Measurements from ENCODE around the gene PRICKLE4. TPM values are rescaled to one million over a fixed set of nuclear protein-coding genes. Genes with fewer than 3 reads are reported as not detected.
A peak's percentile ranks its signal among the peaks of the same experiment; 100 is the strongest.

Gene PRICKLE4
- total RNA-seq, 1 experiment from 2014 or later, result 0.41 TPM

- H3K4me3 ChIP-seq (ENCODE audit: low read length), result no peak overlapping the region
- DNase-seq, result no peak
- no peak overlapping the region for H3K9ac ChIP-seq (ENCODE audit: low read length)
- H3K4me1 ChIP-seq (ENCODE audit: low read length), result peaks cover 41% of the 10 kb centered on the region
- H3K79me2 ChIP-seq (ENCODE audit: low read length), result peaks cover 16% of the 10 kb centered on the region
- no peak overlapping the region for H3K27ac ChIP-seq (ENCODE audit: low read length)
- H3K36me3 ChIP-seq (ENCODE audit: insufficient read depth, low read length), result no peaks in the 10 kb centered on the region
- H3K9me3 ChIP-seq (ENCODE audit: low read length), result no peaks in the 10 kb centered on the region
- no peaks in the 10 kb centered on the region for H3K27me3 ChIP-seq (ENCODE audit: low read length)
- H3K4me2 ChIP-seq (ENCODE audit: low read depth, low read length, poor library complexity, severe bottlenecking), result no peak overlapping the region
- H3K9me2 ChIP-seq (replicated peaks; ENCODE audit: insufficient read depth, low read length), result no peaks in the 10 kb centered on the region
- peaks cover 5% of the 10 kb centered on the region; the same call in 1 of the 2 replicates for H4K20me1 ChIP-seq (ENCODE audit: insufficient read depth, low read depth, low read length)
- H2AFZ ChIP-seq (ENCODE audit: low read length), result no peak overlapping the region
Measured at GRCh38 chr6:41783106-41783780, 2.7 kb downstream of the PRICKLE4 start.

- peak; percentile 54 for DNase-seq
- peaks cover 5% of the 10 kb centered on the region; the same call in 1 of the 2 replicates for H4K20me1 ChIP-seq (ENCODE audit: insufficient read depth, low read depth, low read length)
- no peak overlapping the region for H3K9ac ChIP-seq (ENCODE audit: low read length)
- no peak overlapping the region for H3K27ac ChIP-seq (ENCODE audit: low read length)
- H3K4me1 ChIP-seq (ENCODE audit: low read length), result peaks cover 43% of the 10 kb centered on the region
- no peak overlapping the region for H2AFZ ChIP-seq (ENCODE audit: low read length)
- no peaks in the 10 kb centered on the region for H3K9me2 ChIP-seq (replicated peaks; ENCODE audit: insufficient read depth, low read length)
- H3K4me3 ChIP-seq (ENCODE audit: low read length), result no peak overlapping the region
- no peaks in the 10 kb centered on the region for H3K27me3 ChIP-seq (ENCODE audit: low read length)
- peaks cover 19% of the 10 kb centered on the region for H3K79me2 ChIP-seq (ENCODE audit: low read length)
- peaks cover 9% of the 10 kb centered on the region; the same call in 1 of the 2 replicates for H3K36me3 ChIP-seq (ENCODE audit: insufficient read depth, low read length)
- no peaks in the 10 kb centered on the region for H3K9me3 ChIP-seq (ENCODE audit: low read length)
- no peak overlapping the region for H3K4me2 ChIP-seq (ENCODE audit: low read depth, low read length, poor library complexity, severe bottlenecking)
Measured at GRCh38 chr6:41784581-41785171, 4.1 kb downstream of the PRICKLE4 start.

DNA sequence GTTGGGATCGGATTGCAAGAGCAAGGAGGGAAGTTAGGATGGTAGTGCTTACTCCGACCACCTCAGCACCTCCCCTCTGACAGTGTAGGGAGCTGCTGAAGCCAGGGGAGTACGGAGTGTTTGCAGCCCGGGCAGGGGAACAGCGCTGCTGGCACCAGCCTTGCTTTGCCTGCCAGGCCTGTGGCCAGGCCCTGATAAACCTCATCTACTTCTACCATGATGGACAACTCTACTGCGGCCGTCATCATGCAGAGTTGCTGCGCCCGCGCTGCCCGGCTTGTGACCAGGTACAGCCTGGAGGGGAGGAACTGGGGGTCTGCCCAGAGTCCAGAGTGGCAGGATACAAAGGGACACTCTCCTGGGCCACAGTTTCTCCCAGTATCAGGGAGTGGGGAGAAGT is 4.7 kb downstream of the PRICKLE4 start:
- Histone ChIP-seq H3K4me2 (ENCODE audit: low read depth, low read length, poor library complexity, severe bottlenecking) (peak overlapping the region; percentile 68), H3K27me3 (ENCODE audit: low read length) (no peaks in the 10 kb centered on the region), H3K9ac (ENCODE audit: low read length) (no peak overlapping the region), H3K4me3 (ENCODE audit: low read length) (no peak overlapping the region), H4K20me1 (ENCODE audit: insufficient read depth, low read depth, low read length) (peaks cover 5% of the 10 kb centered on the region; the same call in 1 of the 2 replicates), H3K27ac (ENCODE audit: low read length) (no peak overlapping the region), H3K9me2 (replicated peaks; ENCODE audit: insufficient read depth, low read length) (no peaks in the 10 kb centered on the region), H3K36me3 (ENCODE audit: insufficient read depth, low read length) (peaks cover 15% of the 10 kb centered on the region; the same call in 1 of the 2 replicates), H3K9me3 (ENCODE audit: low read length) (no peaks in the 10 kb centered on the region), H3K79me2 (ENCODE audit: low read length) (peaks cover 23% of the 10 kb centered on the region), H2AFZ (ENCODE audit: low read length) (no peak overlapping the region), H3K4me1 (ENCODE audit: low read length) (peaks cover 43% of the 10 kb centered on the region)
- DNase-seq, result no peak

DNA sequence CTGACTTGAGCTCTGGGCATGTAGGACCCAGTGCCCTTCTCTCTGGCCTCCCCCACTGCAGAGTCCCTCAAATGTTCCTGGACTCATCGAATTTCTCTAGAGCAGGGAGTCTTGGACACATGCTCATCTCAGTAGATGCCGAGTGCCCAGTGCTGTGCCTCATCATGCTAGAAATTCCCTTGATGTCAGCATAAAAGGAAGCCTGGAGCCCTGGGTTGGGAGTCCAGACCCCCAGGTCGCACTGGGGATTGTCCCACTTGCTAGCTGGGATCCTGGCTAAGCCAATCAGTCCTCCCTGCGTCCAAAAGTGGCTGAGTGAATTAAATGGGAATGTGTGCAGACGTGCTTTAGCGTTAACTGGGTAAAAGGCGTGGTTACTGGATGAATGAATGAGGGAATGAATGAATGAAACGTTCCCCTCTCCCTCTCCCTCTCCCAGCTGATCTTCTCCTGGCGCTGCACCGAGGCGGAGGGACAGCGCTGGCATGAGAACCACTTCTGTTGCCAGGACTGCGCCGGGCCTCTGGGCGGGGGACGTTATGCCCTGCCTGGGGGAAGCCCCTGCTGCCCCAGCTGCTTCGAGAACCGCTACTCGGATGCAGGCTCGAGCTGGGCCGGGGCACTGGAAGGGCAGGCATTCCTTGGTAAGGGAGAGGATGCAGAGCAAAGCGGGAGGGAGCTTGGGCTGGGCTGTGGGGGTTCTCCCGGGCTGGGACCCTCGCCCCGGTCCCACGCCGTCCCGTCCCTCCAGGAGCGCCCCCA is 5.3 kb downstream of the PRICKLE4 start:
- Histone ChIP-seq H3K27ac (ENCODE audit: low read length) (no peak overlapping the region), H3K4me1 (ENCODE audit: low read length) (peaks cover 41% of the 10 kb centered on the region), H3K36me3 (ENCODE audit: insufficient read depth, low read length) (peaks cover 21% of the 10 kb centered on the region; the same call in 1 of the 2 replicates), H4K20me1 (ENCODE audit: insufficient read depth, low read depth, low read length) (peaks cover 5% of the 10 kb centered on the region; the same call in 1 of the 2 replicates), H3K4me3 (ENCODE audit: low read length) (peak overlapping the region; percentile 81), H3K9me2 (replicated peaks; ENCODE audit: insufficient read depth, low read length) (no peaks in the 10 kb centered on the region), H3K79me2 (ENCODE audit: low read length) (peaks cover 23% of the 10 kb centered on the region), H3K9me3 (ENCODE audit: low read length) (no peaks in the 10 kb centered on the region), H3K4me2 (ENCODE audit: low read depth, low read length, poor library complexity, severe bottlenecking) (peak overlapping the region; percentile 68), H2AFZ (ENCODE audit: low read length) (0 out of 2 replicates have a peak overlapping the region, but pooled peaks have one; percentile 16), H3K9ac (ENCODE audit: low read length) (peak overlapping the region; percentile 89), H3K27me3 (ENCODE audit: low read length) (no peaks in the 10 kb centered on the region)
- DNase-seq, result no peak

DNA sequence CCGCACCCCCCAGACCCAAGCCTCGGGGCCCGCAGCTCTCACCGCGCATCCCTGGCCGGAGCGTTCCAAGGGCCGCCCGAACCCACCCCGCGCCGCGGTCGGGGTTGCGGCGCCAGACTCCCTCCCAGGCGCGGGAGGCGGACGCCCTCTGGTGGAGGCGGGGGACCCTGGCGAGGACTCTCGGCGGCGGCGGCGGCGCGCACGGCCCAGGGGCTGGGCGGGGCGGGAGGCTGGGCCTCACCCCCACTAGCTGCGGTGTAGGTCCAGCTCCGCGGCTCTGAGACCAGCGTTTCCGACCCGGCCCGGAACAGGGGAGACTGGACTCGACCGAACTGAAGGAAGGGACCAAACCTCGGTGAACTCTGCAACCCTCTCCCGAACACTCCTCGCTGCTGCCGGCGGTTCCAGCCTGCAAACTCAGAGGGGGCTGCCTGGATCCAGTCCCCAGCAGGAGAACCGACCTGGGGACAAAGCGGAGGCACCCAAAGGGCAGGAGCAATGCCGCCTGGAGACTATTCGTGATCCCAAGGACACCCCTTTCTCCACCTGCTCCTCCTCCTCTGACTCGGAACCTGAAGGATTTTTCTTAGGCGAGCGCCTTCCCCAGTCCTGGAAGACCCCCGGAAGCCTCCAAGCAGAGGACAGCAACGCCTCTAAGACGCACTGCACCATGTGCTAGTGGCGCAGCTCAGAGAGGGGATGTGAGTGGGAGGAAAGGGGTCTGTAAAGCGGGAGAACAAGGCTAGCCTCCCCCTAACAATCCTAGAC is 6.1 kb downstream of the PRICKLE4 start:
- no peaks in the 10 kb centered on the region for H3K9me3 ChIP-seq (ENCODE audit: low read length)
- DNase-seq, result peak; percentile 95
- H3K27me3 ChIP-seq (ENCODE audit: low read length), result no peaks in the 10 kb centered on the region
- peak overlapping the region; percentile 69; the same call in 1 of the 2 replicates for H2AFZ ChIP-seq (ENCODE audit: low read length)
- peaks cover 5% of the 10 kb centered on the region; the same call in 1 of the 2 replicates for H4K20me1 ChIP-seq (ENCODE audit: insufficient read depth, low read depth, low read length)
- H3K4me3 ChIP-seq (ENCODE audit: low read length), result peak overlapping the region; percentile 81
- H3K27ac ChIP-seq (ENCODE audit: low read length), result peak overlapping the region; percentile 80
- H3K4me2 ChIP-seq (ENCODE audit: low read depth, low read length, poor library complexity, severe bottlenecking), result peak overlapping the region; percentile 68
- peaks cover 23% of the 10 kb centered on the region for H3K79me2 ChIP-seq (ENCODE audit: low read length)
- H3K36me3 ChIP-seq (ENCODE audit: insufficient read depth, low read length), result peaks cover 22% of the 10 kb centered on the region; the same call in 1 of the 2 replicates
- peaks cover 33% of the 10 kb centered on the region for H3K4me1 ChIP-seq (ENCODE audit: low read length)
- H3K9me2 ChIP-seq (replicated peaks; ENCODE audit: insufficient read depth, low read length), result no peaks in the 10 kb centered on the region
- H3K9ac ChIP-seq (ENCODE audit: low read length), result peak overlapping the region; percentile 89

- Histone ChIP-seq H3K9ac (ENCODE audit: low read length) (peak within 1 kb of the TSS; percentile 89), H4K20me1 (ENCODE audit: insufficient read depth, low read depth, low read length) (peaks cover 5% of the 10 kb centered on the region; the same call in 1 of the 2 replicates), H3K9me2 (replicated peaks; ENCODE audit: insufficient read depth, low read length) (no peaks in the 10 kb centered on the region), H3K4me3 (ENCODE audit: low read length) (peak within 1 kb of the TSS; percentile 81), H3K4me1 (ENCODE audit: low read length) (peaks cover 33% of the 10 kb centered on the region), H3K4me2 (ENCODE audit: low read depth, low read length, poor library complexity, severe bottlenecking) (peak within 1 kb of the TSS; percentile 68), H3K27ac (ENCODE audit: low read length) (peak within 1 kb of the TSS; percentile 80), H3K79me2 (ENCODE audit: low read length) (peaks cover 23% of the 10 kb centered on the region), H3K27me3 (ENCODE audit: low read length) (no peaks in the 10 kb centered on the region), H2AFZ (ENCODE audit: low read length) (peak within 1 kb of the TSS; percentile 69; the same call in 1 of the 2 replicates), H3K9me3 (ENCODE audit: low read length) (no peaks in the 10 kb centered on the region), H3K36me3 (ENCODE audit: insufficient read depth, low read length) (peaks cover 22% of the 10 kb centered on the region; the same call in 1 of the 2 replicates)
- DNase-seq, result peak; percentile 99
Measured at GRCh38 chr6:41787219-41787917, 6.8 kb downstream of the PRICKLE4 start, which contains the start of gene TOMM6. Gene TOMM6 (plus strand): TSS chr6:41787694. CDS start chr6:41787698, 4 bp downstream.

DNA sequence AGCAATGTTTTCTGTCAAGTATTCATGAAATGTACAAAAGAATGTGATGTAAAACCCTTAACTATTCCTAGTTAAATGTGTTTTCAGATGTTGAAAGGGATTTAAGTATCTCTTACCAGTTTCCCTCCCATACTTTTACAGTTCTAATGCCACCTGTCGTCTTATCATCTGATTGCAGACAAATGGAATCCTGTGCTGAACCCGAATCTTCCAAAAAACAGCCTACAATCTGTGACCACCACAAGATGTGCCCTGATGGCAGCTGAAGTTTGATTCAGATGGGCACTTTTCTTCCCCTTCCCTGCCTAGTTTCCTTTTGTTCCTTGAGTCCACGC is 8.8 kb downstream of the PRICKLE4 start:
- Histone ChIP-seq H3K4me3 (ENCODE audit: low read length) (peak overlapping the region; percentile 81; the same call in 1 of the 2 replicates), H3K9ac (ENCODE audit: low read length) (peak overlapping the region; percentile 10; the same call in 1 of the 2 replicates), H3K79me2 (ENCODE audit: low read length) (peaks cover 23% of the 10 kb centered on the region), H3K27ac (ENCODE audit: low read length) (no peak overlapping the region), H3K9me3 (ENCODE audit: low read length) (no peaks in the 10 kb centered on the region), H2AFZ (ENCODE audit: low read length) (no peak overlapping the region), H3K4me2 (ENCODE audit: low read depth, low read length, poor library complexity, severe bottlenecking) (peak overlapping the region; percentile 68), H3K4me1 (ENCODE audit: low read length) (peaks cover 31% of the 10 kb centered on the region), H3K36me3 (ENCODE audit: insufficient read depth, low read length) (peaks cover 22% of the 10 kb centered on the region; the same call in 1 of the 2 replicates), H3K9me2 (replicated peaks; ENCODE audit: insufficient read depth, low read length) (no peaks in the 10 kb centered on the region), H4K20me1 (ENCODE audit: insufficient read depth, low read depth, low read length) (peaks cover 5% of the 10 kb centered on the region; the same call in 1 of the 2 replicates), H3K27me3 (ENCODE audit: low read length) (no peaks in the 10 kb centered on the region)
- no peak for DNase-seq

All from Karpas-422 (cell line).